Large intestine (tissue), 3 donors: ENCODE results near the gene LRMDA. TPM values are rescaled to one million over a fixed set of nuclear protein-coding genes. Genes with fewer than 3 reads are reported as not detected.

Source experiments
- DNase-seq, 2 donors: peaks; one replicate each; pipeline versions ENCODE4 v3.0.0 to v3.0.0-alpha.2; 2013
- H3K27ac ChIP-seq: one replicate; pipeline ENCODE4 v1.5.1; 2013; ENCODE audit warnings: low read length
- H3K27me3 ChIP-seq: 2 replicates; pipeline ENCODE4 v1.6.1; 2013; ENCODE audit warnings: low read length; ENCODE audit not compliant: control insufficient read depth, insufficient read depth
- H3K36me3 ChIP-seq: 2 replicates; pipeline ENCODE4 v1.6.1; 2013; ENCODE audit warnings: low read length; ENCODE audit not compliant: control insufficient read depth, insufficient read depth
- H3K4me1 ChIP-seq: one replicate; pipeline ENCODE4 v1.6.1; 2013; ENCODE audit warnings: low read length; ENCODE audit not compliant: control insufficient read depth, insufficient read depth
- H3K4me3 ChIP-seq: one replicate; pipeline ENCODE4 v1.5.1; 2013; ENCODE audit warnings: low read length
- H3K9me3 ChIP-seq: one replicate; pipeline ENCODE4 v1.6.1; 2013; ENCODE audit warnings: mild to moderate bottlenecking, low read depth, low read length, moderate library complexity; ENCODE audit not compliant: control insufficient read depth
- WGBS: methylation state at CpG from one replicate; pipeline ENCODE4 v1.1.5; 2013; ENCODE audit warnings: low lambda C conversion rate; ENCODE audit not compliant: insufficient coverage; 5-methylcytosine and 5-hydroxymethylcytosine counted together
- polyA plus RNA-seq: library from polyadenylated mRNA; unstranded; fragments of 120-200 nt; gene quantifications from one replicate; pipeline ENCODE4 v1.2.1, GENCODE V29; 2013

Gene LRMDA
- polyA plus RNA-seq, 1 donor, result 5.3 TPM

DNA sequence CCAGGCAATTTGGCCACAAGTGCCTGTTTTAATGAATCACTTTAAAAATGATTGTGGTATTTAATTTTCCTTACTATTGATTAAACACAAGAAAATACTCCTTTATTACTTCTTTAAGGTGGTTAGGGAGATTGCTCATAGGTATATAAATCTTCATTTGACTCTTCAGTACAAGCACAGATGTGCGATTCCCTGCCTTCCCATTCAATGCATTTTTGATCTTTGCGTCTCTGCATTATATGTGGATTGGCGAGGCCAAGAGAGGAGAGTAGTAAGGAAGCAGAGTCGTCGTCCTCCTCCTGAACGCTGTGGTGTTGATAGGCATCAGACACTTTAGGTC, 683.7 kb downstream of the LRMDA start:
- no peak for DNase-seq
- no CpG with 5 or more reads among the region's 6 CpGs for WGBS
- H3K36me3 ChIP-seq, result no peaks in the 10 kb centered on the region
- peaks cover 13% of the 10 kb centered on the region for H3K27me3 ChIP-seq
- no peak overlapping the region for H3K4me3 ChIP-seq
- H3K9me3 ChIP-seq, result peaks cover 4% of the 10 kb centered on the region
- peaks cover 10% of the 10 kb centered on the region for H3K4me1 ChIP-seq
- H3K27ac ChIP-seq, result no peak overlapping the region

DNA sequence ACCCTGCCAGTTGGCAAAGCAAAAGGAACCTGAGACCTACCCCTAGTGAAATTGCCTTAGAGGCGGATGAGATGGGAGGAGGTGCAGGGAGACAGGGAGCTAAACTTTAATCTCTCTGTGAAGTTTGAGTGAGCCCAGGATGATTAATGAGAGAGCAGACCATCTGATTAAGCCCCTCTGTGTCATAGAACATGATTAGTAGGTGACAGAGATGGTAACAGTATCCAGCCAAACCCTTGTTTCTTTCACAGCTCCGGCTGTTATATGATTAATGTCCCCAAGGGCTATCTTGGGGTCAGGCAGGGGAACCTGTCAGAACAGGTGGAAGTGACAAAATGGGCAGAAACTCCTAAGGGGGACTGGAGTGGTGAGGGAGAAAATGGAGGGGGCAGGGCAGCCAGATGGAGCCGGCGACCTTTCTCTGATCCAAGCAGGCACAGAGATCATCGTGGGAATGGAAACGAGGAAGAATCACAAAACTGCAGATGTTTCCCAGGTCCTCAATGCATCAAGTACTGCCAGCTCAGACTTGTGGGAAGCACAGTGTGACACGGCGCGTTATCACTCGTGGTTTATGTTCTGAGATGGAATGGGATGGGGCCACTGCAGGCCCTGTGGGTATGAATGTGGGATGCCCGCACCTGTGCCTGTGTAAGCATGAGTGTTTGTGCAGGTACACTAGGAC, 684.2 kb downstream of the LRMDA start:
- Histone ChIP-seq H3K27ac (no peak overlapping the region), H3K9me3 (peaks cover 4% of the 10 kb centered on the region), H3K4me3 (no peak overlapping the region), H3K4me1 (peaks cover 10% of the 10 kb centered on the region), H3K27me3 (peaks cover 13% of the 10 kb centered on the region), H3K36me3 (no peaks in the 10 kb centered on the region)
- no peak for DNase-seq
- WGBS, result no CpG with 5 or more reads among the region's 11 CpGs

DNA sequence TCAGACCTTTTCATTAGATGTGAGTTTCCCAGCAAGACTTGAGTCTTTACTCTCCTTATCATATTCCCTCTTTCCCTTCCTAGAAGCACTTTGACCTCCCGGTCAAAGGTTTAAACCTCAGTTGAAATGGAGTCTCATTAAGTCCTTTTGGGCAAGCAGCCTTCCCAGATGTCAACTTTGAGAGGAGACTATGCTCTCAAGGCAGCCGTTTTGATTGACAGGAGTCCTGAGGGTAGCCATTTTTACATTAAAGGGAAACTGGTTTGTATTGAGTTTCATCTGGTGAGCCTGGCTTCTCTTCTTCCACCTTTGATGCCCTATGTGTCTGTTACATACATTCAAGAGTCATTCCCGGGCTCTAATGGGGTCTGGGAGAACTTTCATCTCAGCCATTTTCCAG, 685.1 kb downstream of the LRMDA start:
- 100% methylated on average over 1 of the region's 3 CpGs for WGBS
- H3K4me1 ChIP-seq, result peaks cover 9% of the 10 kb centered on the region
- DNase-seq, result no peak
- H3K9me3 ChIP-seq, result peaks cover 4% of the 10 kb centered on the region
- no peaks in the 10 kb centered on the region for H3K36me3 ChIP-seq
- peaks cover 13% of the 10 kb centered on the region for H3K27me3 ChIP-seq
- H3K27ac ChIP-seq, result no peak overlapping the region
- H3K4me3 ChIP-seq, result no peak overlapping the region

DNA sequence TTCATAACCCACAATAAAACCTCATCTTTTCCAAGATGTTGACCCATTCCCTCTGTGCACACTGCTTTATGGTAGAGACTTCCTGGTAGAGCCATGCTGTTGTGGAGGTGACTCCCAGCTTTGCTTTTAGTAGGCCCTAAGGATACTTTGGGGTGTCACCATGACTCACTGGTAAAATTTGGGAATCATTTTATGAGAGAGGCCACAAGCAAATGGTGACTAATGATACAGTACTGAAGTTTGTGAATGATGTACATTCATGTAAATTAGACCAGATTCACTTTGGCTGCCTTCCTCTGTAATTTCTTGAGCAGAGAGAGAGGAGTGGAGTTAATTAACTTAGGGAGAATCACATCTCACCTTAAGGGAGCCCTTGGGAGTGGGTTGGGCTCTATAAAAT, 686.5 kb downstream of the LRMDA start:
- Histone ChIP-seq H3K9me3 (no peaks in the 10 kb centered on the region), H3K36me3 (no peaks in the 10 kb centered on the region), H3K27me3 (peaks cover 1% of the 10 kb centered on the region), H3K4me3 (no peak overlapping the region), H3K4me1 (no peaks in the 10 kb centered on the region), H3K27ac (no peak overlapping the region)
- no peak for DNase-seq

DNA sequence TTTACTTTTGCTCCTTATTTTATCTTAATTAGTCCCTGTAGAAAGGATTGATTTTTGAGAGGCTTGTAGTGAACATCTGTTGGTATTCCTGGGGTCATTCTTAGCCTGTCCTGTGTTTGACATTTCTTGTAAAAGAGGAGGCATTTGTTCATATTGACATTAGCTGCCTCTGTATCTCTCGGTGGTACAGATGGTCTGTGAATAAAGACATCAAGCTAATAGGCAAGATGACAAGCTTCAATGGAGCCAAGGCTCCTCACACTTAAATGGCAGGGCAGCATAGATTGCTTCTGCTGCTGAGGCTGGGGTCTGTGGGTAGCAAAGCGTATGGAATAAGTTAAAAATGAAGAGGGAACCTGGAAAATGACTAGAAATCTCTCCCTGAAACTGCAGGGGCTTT, 687.6 kb downstream of the LRMDA start:
- Histone ChIP-seq H3K4me3 (no peak overlapping the region), H3K27me3 (no peaks in the 10 kb centered on the region), H3K27ac (no peak overlapping the region), H3K36me3 (no peaks in the 10 kb centered on the region), H3K4me1 (no peaks in the 10 kb centered on the region), H3K9me3 (no peaks in the 10 kb centered on the region)
- no peak for DNase-seq
- no CpG with 5 or more reads among the region's 2 CpGs for WGBS

DNA sequence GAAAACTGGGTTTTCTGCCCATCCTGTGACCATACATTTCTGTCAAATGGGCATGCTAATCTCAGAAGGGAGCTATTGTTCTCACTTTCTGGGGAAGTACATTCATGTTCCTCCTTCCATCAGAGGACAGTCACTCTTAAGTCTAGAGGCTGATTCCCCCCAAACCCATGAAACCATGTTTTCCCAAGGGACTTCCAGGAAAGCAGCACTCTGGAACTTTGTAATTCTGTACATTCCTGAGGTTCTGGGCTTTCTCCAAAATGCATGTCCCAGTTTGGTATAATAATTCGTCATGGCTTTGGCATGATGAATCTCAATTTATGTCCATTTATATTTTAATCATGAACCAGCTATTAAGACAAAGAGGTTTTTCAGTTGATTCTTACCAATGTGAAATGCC, 688.1 kb downstream of the LRMDA start:
- no peak overlapping the region for H3K4me3 ChIP-seq
- H3K27me3 ChIP-seq, result no peaks in the 10 kb centered on the region
- H3K4me1 ChIP-seq, result no peaks in the 10 kb centered on the region
- no peak overlapping the region for H3K27ac ChIP-seq
- no CpG with 5 or more reads among the region's 1 CpG for WGBS
- H3K36me3 ChIP-seq, result no peaks in the 10 kb centered on the region
- no peak for DNase-seq
- H3K9me3 ChIP-seq, result no peaks in the 10 kb centered on the region

DNA sequence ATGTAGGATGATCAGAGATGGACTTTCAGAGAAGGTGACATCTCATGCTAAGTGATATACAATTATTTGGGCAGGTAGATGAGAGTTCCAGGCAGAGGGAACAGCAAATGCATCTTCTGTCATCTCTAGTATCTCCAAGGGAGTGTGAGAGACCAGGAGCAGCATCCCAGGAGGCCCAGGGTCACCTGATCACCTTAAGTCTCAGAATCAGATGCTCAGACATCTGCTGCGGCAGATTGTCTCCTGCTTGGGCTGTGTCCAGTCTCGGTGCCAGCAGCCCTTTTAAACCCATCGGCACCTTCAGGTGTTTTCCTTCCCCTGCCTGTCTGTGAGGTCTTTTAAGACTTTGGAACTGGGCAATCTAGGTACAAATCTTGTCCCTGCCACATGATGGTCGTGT, 690.6 kb downstream of the LRMDA start:
- Histone ChIP-seq H3K4me3 (no peak overlapping the region), H3K27me3 (no peaks in the 10 kb centered on the region), H3K27ac (no peak overlapping the region), H3K9me3 (no peaks in the 10 kb centered on the region), H3K36me3 (no peaks in the 10 kb centered on the region), H3K4me1 (no peaks in the 10 kb centered on the region)
- no peak for DNase-seq
- no CpG with 5 or more reads among the region's 4 CpGs for WGBS

DNA sequence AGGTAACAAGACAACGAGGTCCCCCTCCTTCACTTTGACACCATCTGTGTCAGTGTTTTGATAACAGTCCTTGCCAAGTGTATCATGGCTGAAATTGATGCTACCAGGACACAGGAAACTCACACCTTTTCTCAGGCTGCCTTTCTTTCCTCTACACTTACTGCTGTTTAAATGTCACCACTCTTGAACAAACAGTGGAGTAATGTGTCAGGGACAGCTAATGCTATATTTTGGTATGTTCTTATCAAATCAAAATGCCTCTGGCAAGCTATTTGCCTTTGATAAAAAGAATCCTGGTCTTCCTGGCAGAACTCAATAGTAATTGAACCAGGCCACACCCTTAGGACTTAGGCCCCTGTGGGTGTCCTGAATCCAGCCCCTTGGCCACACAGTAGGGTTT, 692.9 kb downstream of the LRMDA start:
- H3K4me3 ChIP-seq, result no peak overlapping the region
- no peaks in the 10 kb centered on the region for H3K9me3 ChIP-seq
- no peak overlapping the region for H3K27ac ChIP-seq
- H3K27me3 ChIP-seq, result no peaks in the 10 kb centered on the region
- H3K4me1 ChIP-seq, result no peaks in the 10 kb centered on the region
- WGBS, result no CpG with 5 or more reads among the region's 1 CpG
- DNase-seq, result no peak
- H3K36me3 ChIP-seq, result no peaks in the 10 kb centered on the region

DNA sequence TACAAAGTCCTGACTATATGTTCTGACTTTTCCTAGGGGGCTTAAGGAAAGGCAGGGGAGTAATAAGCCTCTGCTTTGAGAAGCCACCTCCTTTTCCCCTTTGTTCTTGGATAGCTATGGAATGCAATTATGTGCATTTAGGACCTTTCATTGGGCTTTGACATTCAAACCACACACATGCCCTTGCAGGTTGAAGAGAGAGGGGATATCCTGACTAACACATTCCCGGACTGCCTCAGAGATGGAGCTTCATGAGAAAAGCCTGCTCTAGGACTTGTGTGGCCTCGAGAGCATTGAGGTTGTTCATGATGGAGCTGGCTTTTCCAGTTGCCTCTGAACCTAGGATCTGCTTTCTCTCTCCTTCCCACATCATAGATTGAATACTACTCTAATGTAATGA, 694.5 kb downstream of the LRMDA start:
- WGBS, result no CpG with 5 or more reads among the region's 2 CpGs
- Histone ChIP-seq H3K27me3 (no peaks in the 10 kb centered on the region), H3K9me3 (no peaks in the 10 kb centered on the region), H3K4me3 (no peak overlapping the region), H3K36me3 (no peaks in the 10 kb centered on the region), H3K4me1 (no peaks in the 10 kb centered on the region), H3K27ac (no peak overlapping the region)
- no peak for DNase-seq

DNA sequence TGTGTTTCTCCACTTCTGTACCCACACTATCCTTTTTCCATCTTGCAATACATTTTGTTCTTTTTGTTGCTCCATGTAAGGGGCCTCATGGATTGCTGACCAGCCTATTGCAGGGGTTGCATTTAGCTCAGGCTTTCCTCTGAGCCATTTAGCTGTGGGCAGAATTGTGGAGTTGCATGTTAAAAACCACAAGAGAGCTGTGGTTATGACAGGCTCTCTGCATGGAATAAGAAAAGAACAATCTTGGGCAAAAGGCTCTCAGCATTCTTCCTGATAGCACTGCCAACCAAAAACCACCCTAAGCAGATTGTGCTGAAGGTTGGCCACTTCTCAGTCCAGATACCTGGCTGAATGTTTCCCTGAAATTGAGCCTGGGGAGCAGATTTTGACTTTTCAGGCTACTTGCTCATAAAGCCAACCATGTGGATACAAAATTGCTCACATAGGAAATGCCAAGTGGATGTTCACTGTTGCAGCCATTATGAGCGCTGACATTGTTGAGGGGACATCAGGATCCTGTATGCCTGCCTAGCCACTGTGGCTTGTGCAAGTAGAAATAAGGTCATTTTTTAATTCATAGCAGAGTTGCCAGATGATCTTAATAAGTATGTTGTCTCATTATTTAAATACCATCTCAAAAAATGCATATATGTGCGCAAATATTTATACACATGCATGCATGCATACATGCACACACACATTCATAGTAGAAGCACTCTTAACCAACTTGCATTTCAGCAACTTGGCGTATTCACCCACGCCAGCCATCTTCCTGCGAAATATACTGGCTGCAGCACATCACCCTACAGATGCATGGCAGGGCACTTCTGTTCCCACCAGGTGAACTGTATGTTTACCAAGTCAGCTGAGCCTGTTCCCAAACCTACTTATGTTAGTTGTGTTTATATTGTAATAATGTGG, 695.4 kb downstream of the LRMDA start:
- no peak for DNase-seq
- 100% methylated on average over 1 of the region's 5 CpGs for WGBS
- Histone ChIP-seq H3K4me1 (no peaks in the 10 kb centered on the region), H3K27me3 (no peaks in the 10 kb centered on the region), H3K27ac (no peak overlapping the region), H3K4me3 (no peak overlapping the region), H3K36me3 (no peaks in the 10 kb centered on the region), H3K9me3 (no peaks in the 10 kb centered on the region)
